GM19239 (cell line): ENCODE measurements around the gene KCNS1.
A peak's percentile ranks its signal among the peaks of the same experiment; 100 is the strongest.

Experiments used
- DNase-seq: peaks from one replicate; pipeline ENCODE4 v3.0.0; 2011; ENCODE audit warnings: low spot score; ENCODE audit not compliant: insufficient read length
- FAIRE-seq: peaks from 2 replicates; lab custom pipeline; 2011; peaks lifted over from hg19 to GRCh38; lab: Jason Lieb, UNC

KCNS1 gene

GRCh38 chr20:45110301-45110700 lies 9.4 kb upstream of the KCNS1 start:
- no peak for FAIRE-seq

GRCh38 chr20:45109634-45110033 lies 8.7 kb upstream of the KCNS1 start:
- FAIRE-seq = no peak
- DNase-seq = no peak

More at GRCh38 chr20:45110301-45110700, 9.4 kb upstream of the KCNS1 start:
- DNase-seq = no peak

- no peak for DNase-seq
- no peak for FAIRE-seq
Measured at GRCh38 chr20:45105317-45105716, 4.4 kb upstream of the KCNS1 start.

- DNase-seq (no peak), FAIRE-seq (no peak)
Measured at GRCh38 chr20:45104786-45105185, 3.9 kb upstream of the KCNS1 start.

- FAIRE-seq = no peak
- DNase-seq = no peak
Measured at GRCh38 chr20:45103072-45103471, 2.1 kb upstream of the KCNS1 start.

GRCh38 chr20:45101333-45101850 lies 465 bp upstream of the KCNS1 start:
- FAIRE-seq (no peak), DNase-seq (no peak)

GRCh38 chr20:45098103-45098773 lies 2.7 kb downstream of the KCNS1 start:
- DNase-seq (no peak), FAIRE-seq (no peak)

GRCh38 chr20:45097485-45098102 lies 3.3 kb downstream of the KCNS1 start:
- DNase-seq (no peak), FAIRE-seq (no peak)

- DNase-seq (no peak), FAIRE-seq (no peak)
Measured at GRCh38 chr20:45096781-45097180, 4.1 kb downstream of the KCNS1 start.

- FAIRE-seq (peak; percentile 87), DNase-seq (peak; percentile 65)
Measured at GRCh38 chr20:45095805-45096238, 5.1 kb downstream of the KCNS1 start.

- DNase-seq (no peak), FAIRE-seq (no peak)
Measured at GRCh38 chr20:45094864-45095574, 5.9 kb downstream of the KCNS1 start.

GRCh38 chr20:45094201-45094600 lies 6.7 kb downstream of the KCNS1 start:
- no peak for FAIRE-seq
- no peak for DNase-seq

GRCh38 chr20:45092898-45093297 lies 8.0 kb downstream of the KCNS1 start:
- FAIRE-seq = no peak
- no peak for DNase-seq

GRCh38 chr20:45091366-45091765 lies 9.6 kb downstream of the KCNS1 start:
- FAIRE-seq (no peak), DNase-seq (no peak)

GRCh38 chr20:45090481-45090880 lies 10.4 kb downstream of the KCNS1 start:
- FAIRE-seq (no peak), DNase-seq (no peak)

GRCh38 chr20:45088247-45088646 lies 12.7 kb downstream of the KCNS1 start:
- DNase-seq (no peak), FAIRE-seq (no peak)

- no peak for DNase-seq
- no peak for FAIRE-seq
Measured at GRCh38 chr20:45087814-45088213, 13.1 kb downstream of the KCNS1 start.

GRCh38 chr20:45087097-45087790 lies 13.7 kb downstream of the KCNS1 start:
- DNase-seq (no peak), FAIRE-seq (no peak)

- no peak for DNase-seq
- no peak for FAIRE-seq
Measured at GRCh38 chr20:45085867-45086266, 15.1 kb downstream of the KCNS1 start.

- DNase-seq = no peak
- no peak for FAIRE-seq
Measured at GRCh38 chr20:45085289-45085688, 15.6 kb downstream of the KCNS1 start.

GRCh38 chr20:45083127-45083526 lies 17.8 kb downstream of the KCNS1 start:
- DNase-seq (no peak), FAIRE-seq (no peak)
